A549 treated with ZK216348 at 1 μM for 4 hours (cell line): ENCODE results near the gene TCF15. TPM values are rescaled to one million over a fixed set of nuclear protein-coding genes. Genes with fewer than 3 reads are reported as not detected.

Experiments
- total RNA-seq: library from RNA; stranded (reverse); fragments of 200-300 nt; extraction: Qiagen RNA extraction; gene quantifications from 5 replicates; pipeline ENCODE4 v1.2.3, GENCODE V29; 2022; ENCODE audit warnings: low read depth

TCF15 gene
- not detected in 5 replicates for total RNA-seq

GRCh38 chr20:610130-611046 lies at the start of gene TCF15:
Gene TCF15 (minus strand): TSS chr20:610309. CDS start chr20:610237, 72 bp downstream.

GRCh38 chr20:653110-653589 lies 43.0 kb upstream of the TCF15 start, which contains the start of gene SRXN1:
Gene SRXN1 (minus strand): TSS chr20:653200. CDS start chr20:653185, 15 bp downstream.

Other genes with a start within 250 kb of the TCF15 start
- 32.3 to 52.4 TPM (median 48.4 TPM) in 5 replicates for gene TRIB3, start 229.5 kb downstream of the TCF15 start, total RNA-seq
- gene RBCK1, start 202.0 kb downstream of the TCF15 start, total RNA-seq, result 100 to 148 TPM (median 138 TPM) in 5 replicates
- gene TBC1D20, start 147.8 kb downstream of the TCF15 start, total RNA-seq, result 28.9 to 35.2 TPM (median 35.0 TPM) in 5 replicates
- gene CSNK2A1, start 66.5 kb downstream of the TCF15 start, total RNA-seq, result 128 to 210 TPM (median 151 TPM) in 5 replicates
- gene SRXN1, start 42.9 kb upstream of the TCF15 start, total RNA-seq, result 219 to 282 TPM (median 228 TPM) in 5 replicates
- not detected in 5 replicates for gene SCRT2, start 65.5 kb upstream of the TCF15 start, total RNA-seq
- 0.34 to 0.78 TPM (median 0.51 TPM) in 5 replicates for gene SLC52A3, start 158.2 kb upstream of the TCF15 start, total RNA-seq
- gene FAM110A, start 223.4 kb upstream of the TCF15 start, total RNA-seq, result 4.3 to 12.4 TPM (median 11.4 TPM) in 5 replicates